H1 (cell line): ENCODE data around the gene SSX2IP. TPM values are rescaled to one million over a fixed set of nuclear protein-coding genes. Genes with fewer than 3 reads are reported as not detected.

Source experiments
- CTCF ChIA-PET: fragments of 300-600 bp; sonication (Branson Sonifier 250); formaldehyde crosslinking; loops from one replicate; lab custom pipeline; 2021; ENCODE audit not compliant: partially characterized antibody; lab: Charles Lee
- POLR2A ChIA-PET: fragments of 300-600 bp; sonication (Branson Sonifier 250); formaldehyde crosslinking; loops from one replicate; lab custom pipeline; 2021; ENCODE audit warnings: inconsistent platforms; ENCODE audit not compliant: partially characterized antibody; lab: Charles Lee
- DNase-seq, 2 experiments: peaks; one replicate each; pipeline versions ENCODE4 v3.0.0 to v3.0.0-alpha.2; 2010 to 2022; ENCODE audit warnings: low spot score in 2 of 2, low read depth in 1 of 2, mixed read lengths in 1 of 2
- FAIRE-seq: peaks from 2 replicates; lab custom pipeline; 2011; peaks lifted over from hg19 to GRCh38; lab: Jason Lieb, UNC
- H2AFZ ChIP-seq: 2 replicates; pipeline ENCODE4 v1.8.1; 2012; ENCODE audit warnings: low read length, inconsistent platforms
- H2AK5ac ChIP-seq: 2 replicates; pipeline ENCODE4 v1.6.1; 2013; ENCODE audit warnings: low read depth, low read length
- H2BK120ac ChIP-seq: replicated peaks from 2 replicates; pipeline ENCODE3; 2013; ENCODE audit warnings: low read depth, low read length, inconsistent platforms
- H2BK12ac ChIP-seq: 2 replicates; pipeline ENCODE4 v1.6.1; 2013; ENCODE audit warnings: low read depth, low read length
- H2BK15ac ChIP-seq: 2 replicates; pipeline ENCODE4 v1.6.1; 2013; ENCODE audit warnings: low read length
- H2BK20ac ChIP-seq: 2 replicates; pipeline ENCODE4 v1.6.1; 2013; ENCODE audit warnings: low read length
- H2BK5ac ChIP-seq: 2 replicates; pipeline ENCODE4 v1.6.1; 2013; ENCODE audit warnings: low read depth, low read length
- H3K14ac ChIP-seq: 2 replicates; pipeline ENCODE4 v1.6.1; 2013; ENCODE audit warnings: inconsistent platforms; ENCODE audit not compliant: insufficient read length
- H3K18ac ChIP-seq: 2 replicates; pipeline ENCODE4 v1.6.1; 2013; ENCODE audit warnings: low read length; ENCODE audit errors: extremely low read depth
- H3K23ac ChIP-seq: 2 replicates; pipeline ENCODE4 v1.6.1; 2013; ENCODE audit warnings: inconsistent platforms; ENCODE audit not compliant: insufficient read length
- H3K23me2 ChIP-seq: 2 replicates; pipeline ENCODE4 v1.6.1; 2013; ENCODE audit warnings: low read depth, low read length
- H3K27ac ChIP-seq: 2 replicates; pipeline ENCODE4 v1.6.1; 2011; ENCODE audit warnings: low read depth, low read length, inconsistent platforms
- H3K27me3 ChIP-seq, 4 experiments: replicated peaks in 1 of 4; 1 replicate in 1 of 4; 2 replicates in 3 of 4; pipeline versions ENCODE4 v1.6.1 to v1.8.1; 2011 to 2013; ENCODE audit warnings: low read length in 3 of 4, mild to moderate bottlenecking in 3 of 4, inconsistent platforms in 2 of 4, mixed read lengths in 2 of 4, moderate library complexity in 1 of 4; ENCODE audit not compliant: control insufficient read depth in 3 of 4, insufficient read depth in 3 of 4; ENCODE audit errors: extremely low read depth in 1 of 4
- H3K36me3 ChIP-seq, 4 experiments: 2 replicates each; pipeline versions ENCODE4 v1.6.1 to v1.8.1; 2011 to 2013; ENCODE audit warnings: mild to moderate bottlenecking in 4 of 4, low read length in 3 of 4, moderate library complexity in 2 of 4, control low read depth in 1 of 4, inconsistent platforms in 1 of 4; ENCODE audit not compliant: insufficient read depth in 4 of 4, control insufficient read depth in 2 of 4
- H3K4ac ChIP-seq: replicated peaks from 2 replicates; pipeline ENCODE3; 2013; ENCODE audit warnings: low read length, low read depth, mixed read lengths, inconsistent platforms; ENCODE audit not compliant: insufficient read length
- H3K4me1 ChIP-seq, 4 experiments: replicated peaks in 1 of 4; 1 replicate in 1 of 4; 2 replicates in 3 of 4; pipeline versions ENCODE4 v1.6.1 to v1.8.1; 2011 to 2013; ENCODE audit warnings: low read length in 3 of 4, inconsistent platforms in 2 of 4, mixed read lengths in 1 of 4; ENCODE audit not compliant: insufficient read depth in 4 of 4, control insufficient read depth in 3 of 4
- H3K4me2 ChIP-seq, 2 experiments: 2 replicates each; pipeline versions ENCODE4 v1.6.1 to v1.8.1; 2011 to 2013; ENCODE audit warnings: low read depth in 2 of 2, low read length in 2 of 2, control low read depth in 1 of 2, inconsistent platforms in 1 of 2, mild to moderate bottlenecking in 1 of 2; ENCODE audit not compliant: insufficient read depth in 1 of 2
- H3K4me3 ChIP-seq, 4 experiments: fragments of 200-600, 300-600 bp in 1 of 4; sonication (generic), shearing (Covaris generic), sonication (Bioruptor Twin) in 1 of 4; 2 replicates each; pipeline versions ENCODE4 v1.5.1 to v1.8.1; 2011 to 2016; ENCODE audit warnings: low read length in 4 of 4, low read depth in 3 of 4, control low read depth in 2 of 4, inconsistent platforms in 2 of 4, mild to moderate bottlenecking in 2 of 4, mixed read lengths in 1 of 4, moderate library complexity in 1 of 4; ENCODE audit not compliant: insufficient read depth in 2 of 4; ENCODE audit errors: extremely low read depth in 1 of 4
- H3K56ac ChIP-seq: replicated peaks from 2 replicates; pipeline ENCODE3; 2013; ENCODE audit warnings: low read depth, mild to moderate bottlenecking, mixed read lengths, low read length, inconsistent platforms; ENCODE audit not compliant: insufficient read length
- H3K79me1 ChIP-seq: 2 replicates; pipeline ENCODE4 v1.6.1; 2013; ENCODE audit warnings: low read depth, low read length, control low read depth
- H3K79me2 ChIP-seq, 2 experiments: 2 replicates each; pipeline versions ENCODE4 v1.6.1 to v1.8.1; 2012 to 2013; ENCODE audit warnings: low read length in 2 of 2, mild to moderate bottlenecking in 2 of 2, inconsistent platforms in 1 of 2; ENCODE audit not compliant: insufficient read depth in 2 of 2, control insufficient read depth in 1 of 2
- H3K9ac ChIP-seq, 4 experiments: replicated peaks in 1 of 4; 1 replicate in 1 of 4; 2 replicates in 3 of 4; pipeline versions ENCODE4 v1.6.1 to v1.8.1; 2011 to 2013; ENCODE audit warnings: low read depth in 3 of 4, low read length in 3 of 4, control low read depth in 2 of 4, mild to moderate bottlenecking in 2 of 4, moderate library complexity in 2 of 4, inconsistent platforms in 1 of 4; ENCODE audit errors: extremely low read depth in 1 of 4
- H3K9me3 ChIP-seq, 2 experiments: 2 replicates each; pipeline versions ENCODE4 v1.6.1 to v1.8.1; 2012 to 2013; ENCODE audit warnings: mild to moderate bottlenecking in 2 of 2, moderate library complexity in 2 of 2, control low read depth in 1 of 2, inconsistent platforms in 1 of 2, low read depth in 1 of 2, low read length in 1 of 2, mixed read lengths in 1 of 2; ENCODE audit not compliant: insufficient read depth in 2 of 2
- H4K20me1 ChIP-seq, 2 experiments: replicated peaks in 1 of 2; 2 replicates each; pipeline versions ENCODE3 to v1.8.1; 2011 to 2013; ENCODE audit warnings: inconsistent platforms in 2 of 2, low read length in 2 of 2, mild to moderate bottlenecking in 1 of 2; ENCODE audit not compliant: insufficient read depth in 2 of 2, control insufficient read depth in 1 of 2
- H4K5ac ChIP-seq: 2 replicates; pipeline ENCODE4 v1.6.1; 2013; ENCODE audit warnings: low read length, low read depth, mixed read lengths, inconsistent platforms; ENCODE audit not compliant: insufficient read length
- H4K8ac ChIP-seq: 2 replicates; pipeline ENCODE4 v1.8.0; 2013; ENCODE audit warnings: mild to moderate bottlenecking, moderate library complexity, low read length, inconsistent platforms; ENCODE audit not compliant: insufficient read depth; ENCODE audit errors: extremely low read depth
- H4K91ac ChIP-seq: replicated peaks from 2 replicates; pipeline ENCODE3; 2013; ENCODE audit warnings: low read length, mixed read lengths, inconsistent platforms; ENCODE audit not compliant: insufficient read length
- BCL11A ChIP-seq, 2 experiments: IDR thresholded peaks; one replicate each; pipeline ENCODE4 v1.6.1; 2011; ENCODE audit warnings: low read depth in 2 of 2, low read length in 2 of 2, mild to moderate bottlenecking in 2 of 2
- CTCF ChIP-seq, 3 experiments: IDR thresholded peaks; 1 replicate in 2 of 3; 2 replicates in 1 of 3; pipeline versions ENCODE4 v1.5.1 to v1.6.1; 2011; ENCODE audit warnings: low read length in 3 of 3, mild to moderate bottlenecking in 3 of 3, inconsistent platforms in 2 of 3, low read depth in 1 of 3, moderate library complexity in 1 of 3; ENCODE audit not compliant: insufficient read depth in 1 of 3; ENCODE audit errors: control extremely low read depth in 1 of 3
- KDM5A ChIP-seq: fragments of 200-600 bp; IDR thresholded peaks from 2 replicates; pipeline ENCODE4 v1.7.1; 2012; ENCODE audit warnings: mild to moderate bottlenecking, low read length, inconsistent platforms, mixed read lengths
- RBBP5 ChIP-seq: IDR thresholded peaks from 2 replicates; pipeline ENCODE4 v1.7.1; 2012; ENCODE audit warnings: low read depth, mild to moderate bottlenecking, inconsistent platforms, low read length, moderate library complexity, borderline replicate concordance
- SIX5 ChIP-seq: IDR thresholded peaks from 2 replicates; pipeline ENCODE4 v1.6.1; 2011; ENCODE audit warnings: mild to moderate bottlenecking, low read depth, low read length
- SUZ12 ChIP-seq: fragments of 200-600 bp; sonication (generic); IDR thresholded peaks from 2 replicates; pipeline ENCODE4 v1.6.1; 2012; ENCODE audit warnings: mild to moderate bottlenecking, inconsistent platforms, low read length, moderate library complexity, mixed read lengths
- WGBS, 2 experiments: shearing (Covaris generic) in 1 of 2; methylation state at CpG; one replicate each; pipeline versions ENCODE4 v1.1.6 to v1.1.7; 2013 to 2015; ENCODE audit warnings: low lambda C conversion rate in 2 of 2, mixed read lengths in 2 of 2, inconsistent platforms in 1 of 2, low coverage in 1 of 2, missing lambda C conversion rate in 1 of 2; ENCODE audit not compliant: insufficient replicate concordance in 2 of 2, insufficient coverage in 1 of 2, insufficient read length in 1 of 2; ENCODE audit errors: extremely low coverage in 1 of 2, missing lambda C conversion rate in 1 of 2; 5-methylcytosine and 5-hydroxymethylcytosine counted together
- polyA plus RNA-seq, 7 experiments: library from polyadenylated mRNA; depleted of rRNA in 3 of 7; stranded (reverse) in 5 of 7; unstranded in 2 of 7; fragments of >200 nt in 5 of 7; fragments of 200-250 nt in 2 of 7; gene quantifications; 1 replicate in 5 of 7; 2 replicates in 1 of 7; 4 replicates in 1 of 7; pipeline versions ENCODE4 v1.2.1 to v1.2.3, GENCODE V29; 2011 to 2013; ENCODE audit warnings: missing spikeins in 2 of 7, mixed read lengths in 2 of 7
- total RNA-seq: library from RNA; stranded (reverse); fragmentation: NEBNext Ultra II Directional; extraction: Animal tissue kit (Norgen Biotek cat#: 25700); gene quantifications from 2 replicates; pipeline ENCODE4 v1.2.1, GENCODE V29; 2021

SSX2IP gene
- total and polyA plus RNA-seq, 2 of the 8 experiments (the other 6 are each of a cell fraction or from before 2014, with no cell fraction given): 4.0 to 31.3 TPM

GRCh38 chr1:84720221-84720780 is 30.0 kb upstream of the SSX2IP start:
- POLR2A ChIA-PET: no interaction called here
- Histone ChIP-seq H3K23me2 (no peaks in the 10 kb centered on the region), H3K56ac (no peak overlapping the region), H3K4ac (no peak overlapping the region), H3K14ac (no peak overlapping the region), H3K79me2 (no peaks in the 10 kb centered on the region), H4K5ac (no peak overlapping the region), H3K4me1 (peaks cover 0 to 9% (median 2%) of the 10 kb centered on the region in 4 experiments; a peak in 3 of 7 replicates), H3K4me2 (no peak overlapping the region), H3K9me3 (no peaks in the 10 kb centered on the region), H3K9ac (no peak overlapping the region), H2BK120ac (no peak overlapping the region), H4K20me1 (no peaks in the 10 kb centered on the region), H2BK12ac (no peak overlapping the region), H4K8ac (no peak overlapping the region), H2BK5ac (no peak overlapping the region), H2AFZ (no peak overlapping the region), H3K27me3 (no peaks in the 10 kb centered on the region), H3K36me3 (no peaks in the 10 kb centered on the region), H3K79me1 (no peaks in the 10 kb centered on the region), H4K91ac (no peak overlapping the region), H2BK15ac (no peak overlapping the region), H2AK5ac (no peak overlapping the region), H2BK20ac (no peak overlapping the region), H3K18ac (no peak overlapping the region), H3K4me3 (no peak overlapping the region), H3K27ac (no peak overlapping the region), H3K23ac (no peak overlapping the region)
- no peak for FAIRE-seq
- CTCF ChIA-PET: interaction anchor here (0.7 to 8.3 kb wide), 7 partner anchors 7 to 57 kb away, joined by 3 to 58 read pairs (median 3); no protein-coding TSS in a partner anchor
- DNase-seq: no peak
- TF ChIP-seq BCL11A (IDR thresholded peaks at IDR 0.05; ENCODE audit: low read depth in 2 of 2, low read length in 2 of 2): no peak
- TF ChIP-seq SUZ12: no peak
- TF ChIP-seq SIX5: no peak
- no peak for TF ChIP-seq CTCF (IDR thresholded peaks at IDR 0.05; ENCODE audit: control extremely low read depth in 1 of 3, insufficient read depth in 1 of 3, low read depth in 1 of 3, low read length in 3 of 3)
- TF ChIP-seq RBBP5: no peak
- TF ChIP-seq KDM5A: no peak
- WGBS, 2 experiments: 82% methylated on average over 5 of the region's 5 CpGs; no CpG with 5 or more reads in 1 of the 2 experiments
